ENCODE data around the gene CGB5.

DNA sequence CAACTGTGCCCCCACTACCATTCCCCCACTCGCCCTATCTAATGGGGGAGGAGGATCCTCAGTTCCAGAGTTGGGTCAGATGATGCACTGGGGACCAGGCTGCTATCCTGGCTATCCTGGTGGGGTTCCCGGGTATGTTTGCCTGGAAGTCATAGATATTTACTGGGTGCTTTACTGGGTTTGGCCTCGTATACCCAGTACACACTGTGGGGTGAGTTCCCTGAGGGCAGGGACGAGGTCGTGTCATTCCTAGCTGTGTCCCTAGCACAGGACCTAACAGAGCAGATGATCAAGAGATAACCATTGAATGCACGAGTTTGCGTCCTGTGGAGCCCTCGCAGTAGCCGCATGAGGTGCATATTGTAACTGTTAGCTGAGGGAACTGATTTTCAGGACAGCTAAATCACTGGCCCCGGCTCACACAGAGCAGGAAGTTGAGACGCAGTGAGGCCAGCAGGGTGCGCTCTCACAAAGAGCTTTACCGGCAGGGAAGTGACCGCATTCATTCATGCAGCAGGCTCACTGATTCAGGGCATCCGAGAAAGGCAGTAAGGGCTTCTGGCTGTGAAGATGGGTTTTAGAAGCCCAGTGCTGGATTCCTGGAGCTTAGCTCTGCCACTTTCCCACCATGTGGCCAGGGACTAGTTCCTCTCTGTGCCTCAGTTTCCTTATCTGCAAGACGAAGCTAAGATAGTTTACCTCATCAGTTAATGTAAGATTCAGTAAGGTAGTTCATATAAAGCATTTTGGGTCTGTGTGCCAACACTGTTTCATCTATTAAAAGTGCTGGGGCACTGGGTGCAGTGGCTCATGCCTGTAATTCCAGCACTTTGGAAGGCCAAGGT lies 43.9 kb upstream of the CGB5 start:
- no peak for TF ChIP-seq EP300 (conservative IDR thresholded peaks at IDR 0.05; ENCODE audit: poor library complexity, severe bottlenecking)
- TF ChIP-seq, protein P1, sequence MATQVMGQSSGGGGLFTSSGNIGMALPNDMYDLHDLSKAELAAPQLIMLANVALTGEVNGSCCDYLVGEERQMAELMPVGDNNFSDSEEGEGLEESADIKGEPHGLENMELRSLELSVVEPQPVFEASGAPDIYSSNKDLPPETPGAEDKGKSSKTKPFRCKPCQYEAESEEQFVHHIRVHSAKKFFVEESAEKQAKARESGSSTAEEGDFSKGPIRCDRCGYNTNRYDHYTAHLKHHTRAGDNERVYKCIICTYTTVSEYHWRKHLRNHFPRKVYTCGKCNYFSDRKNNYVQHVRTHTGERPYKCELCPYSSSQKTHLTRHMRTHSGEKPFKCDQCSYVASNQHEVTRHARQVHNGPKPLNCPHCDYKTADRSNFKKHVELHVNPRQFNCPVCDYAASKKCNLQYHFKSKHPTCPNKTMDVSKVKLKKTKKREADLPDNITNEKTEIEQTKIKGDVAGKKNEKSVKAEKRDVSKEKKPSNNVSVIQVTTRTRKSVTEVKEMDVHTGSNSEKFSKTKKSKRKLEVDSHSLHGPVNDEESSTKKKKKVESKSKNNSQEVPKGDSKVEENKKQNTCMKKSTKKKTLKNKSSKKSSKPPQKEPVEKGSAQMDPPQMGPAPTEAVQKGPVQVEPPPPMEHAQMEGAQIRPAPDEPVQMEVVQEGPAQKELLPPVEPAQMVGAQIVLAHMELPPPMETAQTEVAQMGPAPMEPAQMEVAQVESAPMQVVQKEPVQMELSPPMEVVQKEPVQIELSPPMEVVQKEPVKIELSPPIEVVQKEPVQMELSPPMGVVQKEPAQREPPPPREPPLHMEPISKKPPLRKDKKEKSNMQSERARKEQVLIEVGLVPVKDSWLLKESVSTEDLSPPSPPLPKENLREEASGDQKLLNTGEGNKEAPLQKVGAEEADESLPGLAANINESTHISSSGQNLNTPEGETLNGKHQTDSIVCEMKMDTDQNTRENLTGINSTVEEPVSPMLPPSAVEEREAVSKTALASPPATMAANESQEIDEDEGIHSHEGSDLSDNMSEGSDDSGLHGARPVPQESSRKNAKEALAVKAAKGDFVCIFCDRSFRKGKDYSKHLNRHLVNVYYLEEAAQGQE (IDR thresholded peaks at IDR 0.05; ENCODE audit: borderline replicate concordance): no peak
- TF ChIP-seq, protein P2, sequence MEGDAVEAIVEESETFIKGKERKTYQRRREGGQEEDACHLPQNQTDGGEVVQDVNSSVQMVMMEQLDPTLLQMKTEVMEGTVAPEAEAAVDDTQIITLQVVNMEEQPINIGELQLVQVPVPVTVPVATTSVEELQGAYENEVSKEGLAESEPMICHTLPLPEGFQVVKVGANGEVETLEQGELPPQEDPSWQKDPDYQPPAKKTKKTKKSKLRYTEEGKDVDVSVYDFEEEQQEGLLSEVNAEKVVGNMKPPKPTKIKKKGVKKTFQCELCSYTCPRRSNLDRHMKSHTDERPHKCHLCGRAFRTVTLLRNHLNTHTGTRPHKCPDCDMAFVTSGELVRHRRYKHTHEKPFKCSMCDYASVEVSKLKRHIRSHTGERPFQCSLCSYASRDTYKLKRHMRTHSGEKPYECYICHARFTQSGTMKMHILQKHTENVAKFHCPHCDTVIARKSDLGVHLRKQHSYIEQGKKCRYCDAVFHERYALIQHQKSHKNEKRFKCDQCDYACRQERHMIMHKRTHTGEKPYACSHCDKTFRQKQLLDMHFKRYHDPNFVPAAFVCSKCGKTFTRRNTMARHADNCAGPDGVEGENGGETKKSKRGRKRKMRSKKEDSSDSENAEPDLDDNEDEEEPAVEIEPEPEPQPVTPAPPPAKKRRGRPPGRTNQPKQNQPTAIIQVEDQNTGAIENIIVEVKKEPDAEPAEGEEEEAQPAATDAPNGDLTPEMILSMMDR (IDR thresholded peaks at IDR 0.05; ENCODE audit: poor library complexity, severe bottlenecking): peak; percentile 62
- TF ChIP-seq EZH2 (IDR thresholded peaks at IDR 0.05; ENCODE audit: borderline replicate concordance, insufficient read depth, low read length, poor library complexity, severe bottlenecking): no peak
- peak; percentile 50 for TF ChIP-seq RAD21 (conservative IDR thresholded peaks at IDR 0.05)
- TF ChIP-seq TAF1 (IDR thresholded peaks at IDR 0.05; ENCODE audit: low read depth): no peak
- TF ChIP-seq POLR2AphosphoS5 (IDR thresholded peaks at IDR 0.05): no peak
- TF ChIP-seq SMC3 (conservative IDR thresholded peaks at IDR 0.05; ENCODE audit: poor library complexity): peak; percentile 32
- TF ChIP-seq MXI1 (conservative IDR thresholded peaks at IDR 0.05; ENCODE audit: poor library complexity, severe bottlenecking): no peak

All from neural cell (in vitro differentiated cells).